Measurements from ENCODE around the gene SCN4A.

GRCh38 chr17:63926164-63926563, 46.6 kb downstream of the SCN4A start:
- TF ChIP-seq POLR2A (IDR thresholded peaks at IDR 0.05) = no peak
- no peak for TF ChIP-seq CTCF (IDR thresholded peaks at IDR 0.05)

Data from Peyer's patch (tissue), 4 donors.